Hepatocyte (in vitro differentiated cells): ENCODE data around the gene F2RL3.

Experiments
- CTCF ChIP-seq: fragments of 200-600 bp; sonication (generic); IDR thresholded peaks from 2 replicates; pipeline ENCODE4 v1.5.1; 2016; ENCODE audit warnings: antibody characterized with exemption, mild to moderate bottlenecking; ENCODE audit not compliant: poor library complexity
- EZH2 ChIP-seq: fragments of 200-600 bp; sonication (generic); IDR thresholded peaks from 2 replicates; pipeline ENCODE4 v1.6.1; 2016; ENCODE audit warnings: antibody characterized with exemption, mild to moderate bottlenecking, borderline replicate concordance
- EZH2phosphoT487 ChIP-seq: fragments of 200-600 bp; sonication (generic); IDR thresholded peaks from one replicate; pipeline ENCODE4 v1.6.1; 2018; ENCODE audit warnings: antibody characterized with exemption, mild to moderate bottlenecking, low read depth, moderate library complexity; ENCODE audit not compliant: unreplicated experiment, severe bottlenecking

- TF ChIP-seq CTCF: no peak
- no peak for TF ChIP-seq EZH2
- no peak for TF ChIP-seq EZH2phosphoT487
These were observed 20.0 kb downstream of the F2RL3 start for GRCh38 chr19:16908759-16909158.
